ENCODE results near the gene TMEM259. TPM values are rescaled to one million over a fixed set of nuclear protein-coding genes. Genes with fewer than 3 reads are reported as not detected.
A peak's percentile ranks its signal among the peaks of the same experiment; 100 is the strongest.

The TMEM259 gene
- total and polyA plus RNA-seq, 9 of the 15 experiments (the other 6 are each of a cell fraction or from before 2014, with no cell fraction given) = 0.52 to 231 (median 63.6) TPM

DNA sequence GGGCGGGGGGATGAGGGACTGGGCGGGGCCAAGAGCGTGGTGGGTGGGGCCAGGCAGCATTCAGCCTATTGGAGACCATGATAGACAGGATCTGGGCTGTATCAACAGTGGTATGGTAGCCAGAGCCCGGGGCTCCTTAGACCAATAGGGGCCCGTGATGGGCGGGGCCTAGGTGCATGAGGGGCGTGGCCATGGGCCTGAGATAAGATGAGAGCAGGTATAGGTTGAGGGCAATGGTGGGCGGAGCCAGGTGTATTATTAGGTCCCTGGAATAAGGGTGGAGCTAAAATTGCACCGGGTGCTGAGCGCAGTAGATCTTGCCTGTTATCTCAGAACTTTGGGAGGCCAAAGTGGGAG lies 24.3 kb upstream of the TMEM259 start (continued):
- 0 out of 2 replicates have a peak, but pooled peaks have one; percentile 8 for TF ChIP-seq LCOR (CRISPR knock-in tag; IDR thresholded peaks at IDR 0.05)
- TF ChIP-seq, protein P1, sequence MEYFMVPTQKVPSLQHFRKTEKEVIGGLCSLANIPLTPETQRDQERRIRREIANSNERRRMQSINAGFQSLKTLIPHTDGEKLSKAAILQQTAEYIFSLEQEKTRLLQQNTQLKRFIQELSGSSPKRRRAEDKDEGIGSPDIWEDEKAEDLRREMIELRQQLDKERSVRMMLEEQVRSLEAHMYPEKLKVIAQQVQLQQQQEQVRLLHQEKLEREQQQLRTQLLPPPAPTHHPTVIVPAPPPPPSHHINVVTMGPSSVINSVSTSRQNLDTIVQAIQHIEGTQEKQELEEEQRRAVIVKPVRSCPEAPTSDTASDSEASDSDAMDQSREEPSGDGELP (CRISPR knock-in tag; IDR thresholded peaks at IDR 0.05; ENCODE audit: borderline replicate concordance) = no peak
- no peak for TF ChIP-seq ELF4 (CRISPR knock-in tag; IDR thresholded peaks at IDR 0.05)
- TF ChIP-seq ZC3H4 (CRISPR knock-in tag; IDR thresholded peaks at IDR 0.05; ENCODE audit: borderline replicate concordance) = no peak
- TF ChIP-seq HLTF (IDR thresholded peaks at IDR 0.05) = no peak
- TF ChIP-seq MAFF (IDR thresholded peaks at IDR 0.05; ENCODE audit: low read length) = no peak
- TF ChIP-seq SRF (CRISPR knock-in tag; IDR thresholded peaks at IDR 0.05) = peak in 1 of 2 experiments; percentile 45; a peak in 2 of 4 replicates
- TF ChIP-seq ZNF766 (CRISPR knock-in tag; conservative IDR thresholded peaks at IDR 0.05) = no peak
- TF ChIP-seq SUPT5H (IDR thresholded peaks at IDR 0.05) = no peak
- no peak for TF ChIP-seq ZNF212 (CRISPR knock-in tag; IDR thresholded peaks at IDR 0.05)
- TF ChIP-seq FOXM1 (IDR thresholded peaks at IDR 0.05; ENCODE audit: low read depth) = no peak
- TF ChIP-seq FOXM1 (CRISPR knock-in tag; IDR thresholded peaks at IDR 0.05; ENCODE audit: low read depth) = no peak
- no peak for TF ChIP-seq ZNF12 (CRISPR knock-in tag; IDR thresholded peaks at IDR 0.05)
- no peak for TF ChIP-seq ZNF134 (CRISPR knock-in tag; conservative IDR thresholded peaks at IDR 0.05)
- TF ChIP-seq ZNF830 (CRISPR knock-in tag; IDR thresholded peaks at IDR 0.05) = no peak
- TF ChIP-seq GTF2A2 (tag; IDR thresholded peaks at IDR 0.05) = no peak
- TF ChIP-seq ZNF3 (CRISPR knock-in tag; IDR thresholded peaks at IDR 0.05) = no peak
- no peak for TF ChIP-seq ILF3 (IDR thresholded peaks at IDR 0.05; ENCODE audit: borderline replicate concordance)
- TF ChIP-seq ZEB2 (IDR thresholded peaks at IDR 0.05) = 0 out of 2 replicates have a peak, but pooled peaks have one; percentile 35
- peak; percentile 89 for TF ChIP-seq SP1 (CRISPR knock-in tag; IDR thresholded peaks at IDR 0.05)
- TF ChIP-seq, protein P2, sequence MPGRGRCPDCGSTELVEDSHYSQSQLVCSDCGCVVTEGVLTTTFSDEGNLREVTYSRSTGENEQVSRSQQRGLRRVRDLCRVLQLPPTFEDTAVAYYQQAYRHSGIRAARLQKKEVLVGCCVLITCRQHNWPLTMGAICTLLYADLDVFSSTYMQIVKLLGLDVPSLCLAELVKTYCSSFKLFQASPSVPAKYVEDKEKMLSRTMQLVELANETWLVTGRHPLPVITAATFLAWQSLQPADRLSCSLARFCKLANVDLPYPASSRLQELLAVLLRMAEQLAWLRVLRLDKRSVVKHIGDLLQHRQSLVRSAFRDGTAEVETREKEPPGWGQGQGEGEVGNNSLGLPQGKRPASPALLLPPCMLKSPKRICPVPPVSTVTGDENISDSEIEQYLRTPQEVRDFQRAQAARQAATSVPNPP (IDR thresholded peaks at IDR 0.05; ENCODE audit: borderline replicate concordance, insufficient read depth, insufficient read length) = no peak
- TF ChIP-seq, protein P3, sequence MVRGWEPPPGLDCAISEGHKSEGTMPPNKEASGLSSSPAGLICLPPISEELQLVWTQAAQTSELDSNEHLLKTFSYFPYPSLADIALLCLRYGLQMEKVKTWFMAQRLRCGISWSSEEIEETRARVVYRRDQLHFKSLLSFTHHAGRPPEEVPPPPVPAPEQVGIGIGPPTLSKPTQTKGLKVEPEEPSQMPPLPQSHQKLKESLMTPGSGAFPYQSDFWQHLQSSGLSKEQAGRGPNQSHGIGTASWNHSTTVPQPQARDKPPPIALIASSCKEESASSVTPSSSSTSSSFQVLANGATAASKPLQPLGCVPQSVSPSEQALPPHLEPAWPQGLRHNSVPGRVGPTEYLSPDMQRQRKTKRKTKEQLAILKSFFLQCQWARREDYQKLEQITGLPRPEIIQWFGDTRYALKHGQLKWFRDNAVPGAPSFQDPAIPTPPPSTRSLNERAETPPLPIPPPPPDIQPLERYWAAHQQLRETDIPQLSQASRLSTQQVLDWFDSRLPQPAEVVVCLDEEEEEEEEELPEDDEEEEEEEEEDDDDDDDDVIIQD (CRISPR knock-in tag; IDR thresholded peaks at IDR 0.05) = no peak
- TF ChIP-seq ARID2 (IDR thresholded peaks at IDR 0.05) = no peak
- no peak for TF ChIP-seq SMAD4 (CRISPR knock-in tag; conservative IDR thresholded peaks at IDR 0.05)
- TF ChIP-seq, protein P4, sequence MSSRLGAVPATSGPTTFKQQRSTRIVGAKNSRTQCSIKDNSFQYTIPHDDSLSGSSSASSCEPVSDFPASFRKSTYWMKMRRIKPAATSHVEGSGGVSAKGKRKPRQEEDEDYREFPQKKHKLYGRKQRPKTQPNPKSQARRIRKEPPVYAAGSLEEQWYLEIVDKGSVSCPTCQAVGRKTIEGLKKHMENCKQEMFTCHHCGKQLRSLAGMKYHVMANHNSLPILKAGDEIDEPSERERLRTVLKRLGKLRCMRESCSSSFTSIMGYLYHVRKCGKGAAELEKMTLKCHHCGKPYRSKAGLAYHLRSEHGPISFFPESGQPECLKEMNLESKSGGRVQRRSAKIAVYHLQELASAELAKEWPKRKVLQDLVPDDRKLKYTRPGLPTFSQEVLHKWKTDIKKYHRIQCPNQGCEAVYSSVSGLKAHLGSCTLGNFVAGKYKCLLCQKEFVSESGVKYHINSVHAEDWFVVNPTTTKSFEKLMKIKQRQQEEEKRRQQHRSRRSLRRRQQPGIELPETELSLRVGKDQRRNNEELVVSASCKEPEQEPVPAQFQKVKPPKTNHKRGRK (tag; IDR thresholded peaks at IDR 0.05) = no peak
- TF ChIP-seq, protein P5, sequence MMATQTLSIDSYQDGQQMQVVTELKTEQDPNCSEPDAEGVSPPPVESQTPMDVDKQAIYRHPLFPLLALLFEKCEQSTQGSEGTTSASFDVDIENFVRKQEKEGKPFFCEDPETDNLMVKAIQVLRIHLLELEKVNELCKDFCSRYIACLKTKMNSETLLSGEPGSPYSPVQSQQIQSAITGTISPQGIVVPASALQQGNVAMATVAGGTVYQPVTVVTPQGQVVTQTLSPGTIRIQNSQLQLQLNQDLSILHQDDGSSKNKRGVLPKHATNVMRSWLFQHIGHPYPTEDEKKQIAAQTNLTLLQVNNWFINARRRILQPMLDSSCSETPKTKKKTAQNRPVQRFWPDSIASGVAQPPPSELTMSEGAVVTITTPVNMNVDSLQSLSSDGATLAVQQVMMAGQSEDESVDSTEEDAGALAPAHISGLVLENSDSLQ (IDR thresholded peaks at IDR 0.05) = peak; percentile 97
- TF ChIP-seq ZKSCAN3 (CRISPR knock-in tag; IDR thresholded peaks at IDR 0.05) = no peak
- no peak for TF ChIP-seq DACH1 (IDR thresholded peaks at IDR 0.05; ENCODE audit: partially characterized antibody)
